Activated T-helper 17 cell treated with anti-CD3 and anti-CD28 coated beads, Interleukin-2, amount 50 U/mL, for 72 hours (primary cell): Measurements from ENCODE around the gene WDR81. TPM values are rescaled to one million over a fixed set of nuclear protein-coding genes. Genes with fewer than 3 reads are reported as not detected.
"Not testable (repeated sequence)": the region's sequence is repeated elsewhere in the genome, so short reads cannot be mapped to it uniquely, and the experiment has no call there.

ENCODE experiments used
- ATAC-seq: fragments of 150-1000 bp; cut with Tn5 transposase; replicated peaks from 2 replicates; pipeline ENCODE4 v1.10.0; 2021; ENCODE audit warnings: mild to moderate bottlenecking, moderate library complexity
- H3K27ac Mint-ChIP-seq: one replicate; pipeline ENCODE4 v1.8.0; 2022; ENCODE audit warnings: mixed read lengths
- H3K27me3 Mint-ChIP-seq: one replicate; pipeline ENCODE4 v1.8.0; 2022; ENCODE audit warnings: mixed read lengths
- H3K36me3 Mint-ChIP-seq: one replicate; pipeline ENCODE4 v1.8.0; 2022; ENCODE audit warnings: low read depth, mild to moderate bottlenecking, mixed read lengths
- H3K4me1 Mint-ChIP-seq: one replicate; pipeline ENCODE4 v1.8.0; 2022; ENCODE audit warnings: mixed read lengths
- H3K4me3 Mint-ChIP-seq: one replicate; pipeline ENCODE4 v1.8.0; 2022; ENCODE audit warnings: mild to moderate bottlenecking, mixed read lengths
- H3K9me3 Mint-ChIP-seq: one replicate; pipeline ENCODE4 v1.8.0; 2022; ENCODE audit warnings: mixed read lengths
- total RNA-seq, 2 donors: library from RNA; stranded (reverse); gene quantifications; one replicate each; pipeline ENCODE4 v1.2.3, GENCODE V29; 2022

Gene WDR81
- total RNA-seq, 2 donors from 2014 or later = 13.2 to 20.2 TPM

- no peaks in the 10 kb centered on the region for H3K27me3 Mint-ChIP-seq
- peak overlapping the region; percentile 98 for H3K27ac Mint-ChIP-seq
- H3K36me3 Mint-ChIP-seq = peaks cover 16% of the 10 kb centered on the region
- peaks cover 5% of the 10 kb centered on the region for H3K4me1 Mint-ChIP-seq
- no peaks in the 10 kb centered on the region for H3K9me3 Mint-ChIP-seq
- peak; percentile 76 for ATAC-seq
- H3K4me3 Mint-ChIP-seq = peak overlapping the region; percentile 94
Observed at GRCh38 chr17:1716912-1717695, 7.4 kb upstream of the WDR81 start.

- no peaks in the 10 kb centered on the region for H3K9me3 Mint-ChIP-seq
Observed at GRCh38 chr17:1718362-1719165, 5.9 kb upstream of the WDR81 start.

GRCh38 chr17:1720856-1721386, 3.6 kb upstream of the WDR81 start:
- Mint-ChIP-seq H3K4me3 (peak overlapping the region; percentile 11), H3K27ac (no peak overlapping the region), H3K9me3 (no peaks in the 10 kb centered on the region), H3K4me1 (peaks cover 13% of the 10 kb centered on the region), H3K36me3 (peaks cover 11% of the 10 kb centered on the region), H3K27me3 (no peaks in the 10 kb centered on the region)
- ATAC-seq = no peak

More at GRCh38 chr17:1718362-1719165, 5.9 kb upstream of the WDR81 start:
- Mint-ChIP-seq H3K27me3 (no peaks in the 10 kb centered on the region), H3K27ac (peak overlapping the region; percentile 98), H3K4me3 (peak overlapping the region; percentile 94), H3K36me3 (peaks cover 7% of the 10 kb centered on the region), H3K4me1 (peaks cover 10% of the 10 kb centered on the region)
- no peak for ATAC-seq

- ATAC-seq, H3K27me3 Mint-ChIP-seq, H3K36me3 Mint-ChIP-seq, H3K4me3 Mint-ChIP-seq, H3K27ac Mint-ChIP-seq, H3K9me3 Mint-ChIP-seq: not testable (repeated sequence)
- H3K4me1 Mint-ChIP-seq = peaks cover 13% of the 10 kb centered on the region
Observed at GRCh38 chr17:1722022-1722421, 2.5 kb upstream of the WDR81 start.

GRCh38 chr17:1724869-1725641, 551 bp downstream of the WDR81 start:
- Mint-ChIP-seq H3K9me3 (no peaks in the 10 kb centered on the region), H3K4me1 (peaks cover 13% of the 10 kb centered on the region), H3K27me3 (no peaks in the 10 kb centered on the region), H3K36me3 (peaks cover 22% of the 10 kb centered on the region), H3K4me3 (peak overlapping the region; percentile 68), H3K27ac (peak overlapping the region; percentile 74)
- ATAC-seq = peak; percentile 69

- ATAC-seq = no peak
- Mint-ChIP-seq H3K27me3 (no peaks in the 10 kb centered on the region), H3K9me3 (no peaks in the 10 kb centered on the region), H3K4me1 (peaks cover 13% of the 10 kb centered on the region), H3K27ac (peak overlapping the region; percentile 74), H3K36me3 (peaks cover 22% of the 10 kb centered on the region), H3K4me3 (peak overlapping the region; percentile 68)
Observed at GRCh38 chr17:1725642-1726511, 1.4 kb downstream of the WDR81 start.

GRCh38 chr17:1726626-1727257, 2.2 kb downstream of the WDR81 start:
- H3K4me3 Mint-ChIP-seq = no peak overlapping the region
- no peaks in the 10 kb centered on the region for H3K27me3 Mint-ChIP-seq
- no peak for ATAC-seq
- peaks cover 22% of the 10 kb centered on the region for H3K36me3 Mint-ChIP-seq
- peaks cover 13% of the 10 kb centered on the region for H3K4me1 Mint-ChIP-seq
- H3K9me3 Mint-ChIP-seq = no peaks in the 10 kb centered on the region
- H3K27ac Mint-ChIP-seq = no peak overlapping the region

- Mint-ChIP-seq H3K36me3 (peaks cover 22% of the 10 kb centered on the region), H3K27me3 (no peaks in the 10 kb centered on the region), H3K9me3 (no peaks in the 10 kb centered on the region), H3K4me1 (peaks cover 13% of the 10 kb centered on the region), H3K27ac (no peak overlapping the region), H3K4me3 (no peak overlapping the region)
- no peak for ATAC-seq
Observed at GRCh38 chr17:1727258-1727789, 2.8 kb downstream of the WDR81 start.

- no peaks in the 10 kb centered on the region for H3K9me3 Mint-ChIP-seq
- H3K4me3 Mint-ChIP-seq = no peak overlapping the region
- peak overlapping the region; percentile 46 for H3K27ac Mint-ChIP-seq
- no peaks in the 10 kb centered on the region for H3K27me3 Mint-ChIP-seq
- H3K4me1 Mint-ChIP-seq = peaks cover 10% of the 10 kb centered on the region
- H3K36me3 Mint-ChIP-seq = peaks cover 22% of the 10 kb centered on the region
- no peak for ATAC-seq
Observed at GRCh38 chr17:1727876-1728630, 3.5 kb downstream of the WDR81 start.

GRCh38 chr17:1729966-1730325, 5.4 kb downstream of the WDR81 start:
- H3K4me3 Mint-ChIP-seq = no peak overlapping the region
- peak overlapping the region; percentile 43 for H3K27ac Mint-ChIP-seq
- peaks cover 29% of the 10 kb centered on the region for H3K36me3 Mint-ChIP-seq
- no peaks in the 10 kb centered on the region for H3K9me3 Mint-ChIP-seq
- H3K27me3 Mint-ChIP-seq = no peaks in the 10 kb centered on the region
- no peak for ATAC-seq
- peaks cover 12% of the 10 kb centered on the region for H3K4me1 Mint-ChIP-seq

GRCh38 chr17:1730326-1731193, 6.1 kb downstream of the WDR81 start:
- no peak overlapping the region for H3K4me3 Mint-ChIP-seq
- no peaks in the 10 kb centered on the region for H3K27me3 Mint-ChIP-seq
- H3K4me1 Mint-ChIP-seq = peaks cover 11% of the 10 kb centered on the region
- H3K9me3 Mint-ChIP-seq = no peaks in the 10 kb centered on the region
- peaks cover 29% of the 10 kb centered on the region for H3K36me3 Mint-ChIP-seq
- no peak for ATAC-seq
- no peak overlapping the region for H3K27ac Mint-ChIP-seq

- Mint-ChIP-seq H3K27me3 (no peaks in the 10 kb centered on the region), H3K36me3 (peaks cover 29% of the 10 kb centered on the region), H3K4me1 (peaks cover 9% of the 10 kb centered on the region), H3K27ac (no peak overlapping the region), H3K9me3 (no peaks in the 10 kb centered on the region), H3K4me3 (no peak overlapping the region)
- no peak for ATAC-seq
Observed at GRCh38 chr17:1731194-1731506, 6.6 kb downstream of the WDR81 start.
